GM19328 (cell line): ENCODE measurements around the gene ACO2.

ENCODE experiments used
- ATAC-seq: cut with Tn5 transposase; IDR thresholded peaks from one replicate; pipeline ENCODE4 v1.9.1; 2021; ENCODE audit warnings: mild to moderate bottlenecking, moderate library complexity; ENCODE audit not compliant: unreplicated experiment

ACO2 gene

GRCh38 chr22:41517172-41518047 is 48.5 kb downstream of the ACO2 start:
- no peak for ATAC-seq

- no peak for ATAC-seq
These were observed 49.1 kb downstream of the ACO2 start for GRCh38 chr22:41518048-41518347.

GRCh38 chr22:41521126-41521525 is 52.2 kb downstream of the ACO2 start:
- ATAC-seq: no peak

GRCh38 chr22:41522813-41523212 is 53.9 kb downstream of the ACO2 start:
- no peak for ATAC-seq

- ATAC-seq: no peak
These were observed 54.7 kb downstream of the ACO2 start for GRCh38 chr22:41523464-41524221.

GRCh38 chr22:41524251-41524661 is 55.3 kb downstream of the ACO2 start:
- ATAC-seq: no peak

GRCh38 chr22:41524809-41525449 is 56.0 kb downstream of the ACO2 start:
- ATAC-seq: no peak

- ATAC-seq: no peak
These were observed 56.7 kb downstream of the ACO2 start for GRCh38 chr22:41525450-41526225.

- ATAC-seq: no peak
These were observed 57.4 kb downstream of the ACO2 start for GRCh38 chr22:41526226-41526829.

GRCh38 chr22:41526830-41527799 is 58.2 kb downstream of the ACO2 start:
- ATAC-seq: no peak

GRCh38 chr22:41528132-41528766 is 59.3 kb downstream of the ACO2 start:
- ATAC-seq: no peak

- no peak for ATAC-seq
These were observed 60.1 kb downstream of the ACO2 start for GRCh38 chr22:41528938-41529561.

- ATAC-seq: no peak
These were observed 62.2 kb downstream of the ACO2 start for GRCh38 chr22:41530890-41531714.

GRCh38 chr22:41531715-41532477 is 63.0 kb downstream of the ACO2 start:
- ATAC-seq: no peak

GRCh38 chr22:41532908-41533825 is 64.2 kb downstream of the ACO2 start:
- ATAC-seq: no peak

GRCh38 chr22:41534219-41534618 is 65.3 kb downstream of the ACO2 start:
- no peak for ATAC-seq
